Prostate gland (tissue), 2 donors: ENCODE data around the gene PPM1K. TPM values are rescaled to one million over a fixed set of nuclear protein-coding genes. Genes with fewer than 3 reads are reported as not detected.

Experiments used
- small RNA-seq, 2 donors: library from RNA; depleted of rRNA; stranded (forward); fragments of <200 nt; gene quantifications; one replicate each; pipeline ENCODE3, GENCODE V24; 2016
- total RNA-seq, 2 donors: library from RNA; depleted of rRNA; stranded (reverse); fragments of >200 nt; gene quantifications; one replicate each; pipeline ENCODE4 v1.1.0, GENCODE V29; 2016

PPM1K gene
- total RNA-seq, 2 donors from 2014 or later, result 63.7 to 65.1 TPM

Small RNA genes within 50 kb of the gene (small RNA-seq; reads per million reads assigned to genes)
- 0 reads per million in 2 donors for gene RF00019
- gene RNU6-1298P, result 0 reads per million in 2 donors

Other genes starting within 250 kb of the PPM1K start
- 10 to 100 TPM; 12.3 to 15.3 TPM for gene ABCG2, start 125.9 kb downstream of the PPM1K start, total RNA-seq
- gene HERC6, start 94.3 kb upstream of the PPM1K start, total RNA-seq, result 10 to 100 TPM; 16.0 to 20.6 TPM
- gene HERC5, start 172.6 kb upstream of the PPM1K start, total RNA-seq, result 10 to 100 TPM in 1 of 2 donors, 1 to 10 TPM in 1; 8.8 to 59.4 TPM
- gene PYURF, start 239.2 kb upstream of the PPM1K start, total RNA-seq, result 100 to 1,000 TPM in 1 of 2 donors, 10 to 100 TPM in 1; 84.5 to 133 TPM